Hematopoietic multipotent progenitor cell treated with erythropoietin and hydrocortisone succinate and interleukin-3 and kit ligand, for 6 days (in vitro differentiated cells): Measurements from ENCODE around the gene EBF3.
"Not testable (repeated sequence)": the region's sequence is repeated elsewhere in the genome, so short reads cannot be mapped to it uniquely, and the experiment has no call there.

Source experiments
- DNase-seq: peaks from one replicate; pipeline ENCODE4 v3.0.0-alpha.2; 2015

The EBF3 gene

DNA sequence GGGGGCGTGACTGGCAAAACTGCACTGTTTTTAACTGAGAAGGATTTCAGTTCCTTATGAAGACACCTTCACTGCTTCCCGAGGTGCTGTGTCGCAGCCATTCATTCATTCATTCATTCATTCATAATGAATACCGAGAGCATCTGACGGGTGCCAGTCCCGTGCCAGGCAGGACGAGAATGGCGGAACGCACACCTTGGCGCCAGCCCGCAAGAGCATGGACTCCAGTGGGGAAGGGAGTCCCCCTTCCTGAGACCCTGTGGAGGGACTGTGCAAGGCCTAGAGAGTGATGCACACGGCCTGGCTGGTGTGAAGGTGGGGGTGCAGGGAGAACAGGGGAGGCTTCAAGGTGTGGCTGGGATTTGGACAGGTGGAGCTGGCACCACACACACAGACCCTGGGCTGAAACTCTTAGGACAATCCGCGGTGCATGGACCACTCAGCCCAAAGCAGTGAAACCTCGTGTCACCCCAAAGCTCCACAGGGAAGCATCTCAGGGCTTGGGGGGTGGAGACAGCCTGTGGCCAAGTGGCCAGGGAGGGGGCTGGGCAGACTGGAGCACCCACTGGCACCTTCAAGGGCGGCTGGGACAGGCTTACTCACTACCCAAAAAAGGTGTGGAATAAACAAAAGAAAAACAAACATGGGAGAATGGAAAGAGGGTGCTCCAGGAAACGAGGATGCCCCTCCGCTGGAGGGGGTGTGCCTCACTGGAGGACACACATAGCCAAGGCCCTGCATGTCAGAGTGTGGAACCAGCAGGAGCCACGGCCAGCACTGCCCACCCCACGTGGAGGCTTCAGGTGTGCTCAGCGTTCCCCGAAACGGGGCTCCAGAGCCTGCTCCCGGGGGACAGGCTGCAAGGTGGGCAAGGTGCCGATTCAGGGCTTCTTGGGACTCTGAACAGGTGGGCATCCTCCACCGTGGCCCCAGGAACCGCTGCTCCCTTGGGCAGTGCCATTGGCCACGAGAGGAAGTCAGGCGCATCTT, 37.7 kb downstream of the EBF3 start:
- no peak for DNase-seq

DNA sequence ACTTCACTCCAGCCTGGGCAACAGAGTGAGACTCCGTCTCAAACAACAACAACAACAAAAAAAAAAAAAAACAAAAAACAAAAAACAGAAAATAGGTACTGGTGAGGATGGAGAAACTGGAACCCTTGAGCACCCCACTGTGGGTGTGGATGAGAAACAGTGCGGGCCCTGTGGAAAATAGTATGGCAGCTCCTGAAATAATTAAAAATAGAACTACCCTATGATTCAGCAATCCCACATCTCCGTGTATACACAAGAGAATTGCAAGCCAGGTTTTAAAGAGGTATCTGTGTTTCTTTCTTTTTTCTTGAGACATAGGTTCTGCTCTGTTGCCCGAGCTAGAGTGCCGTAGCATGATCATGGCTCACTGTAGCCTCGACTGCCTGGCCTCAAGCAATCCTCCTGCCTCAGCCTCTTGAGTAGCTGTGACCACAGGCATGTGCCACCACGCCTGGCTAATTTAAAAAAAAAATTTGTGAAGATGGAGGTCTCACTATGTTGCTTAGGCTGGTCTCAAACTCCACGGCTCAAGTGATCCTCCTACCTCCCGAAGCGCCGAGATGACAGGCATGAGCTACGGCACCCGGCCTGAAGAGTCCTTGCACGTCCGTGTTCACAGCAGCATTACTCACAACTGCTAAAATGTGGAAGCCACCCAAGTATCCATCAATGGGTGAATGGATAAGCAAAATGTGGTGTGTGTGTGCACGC, 39.5 kb downstream of the EBF3 start:
- DNase-seq, result no peak

DNA sequence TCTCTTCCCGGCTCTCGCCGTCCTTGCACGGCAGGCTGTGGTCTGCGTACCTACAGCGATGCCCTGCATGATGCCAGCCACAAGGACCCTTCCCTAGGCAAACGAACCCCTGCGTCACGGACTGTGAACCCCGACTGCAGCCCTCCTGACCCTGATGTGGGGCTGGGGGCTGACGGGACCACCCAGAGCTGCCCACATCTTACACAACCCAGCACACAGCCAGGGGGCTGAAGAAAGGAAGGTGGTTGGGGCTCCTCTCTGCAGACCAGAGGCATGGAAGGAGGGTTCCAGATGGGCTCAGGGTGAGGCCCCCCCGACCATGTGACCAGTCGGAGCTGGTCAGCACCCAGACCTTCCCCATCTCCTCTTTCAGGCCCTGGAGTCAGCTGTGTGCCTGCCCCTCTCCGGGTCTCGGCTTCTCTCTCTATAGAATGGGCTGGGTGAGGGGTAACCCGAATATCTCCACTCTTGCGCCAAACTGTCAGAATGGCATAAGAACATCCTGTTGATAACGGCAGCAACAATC, 41.4 kb downstream of the EBF3 start:
- no peak for DNase-seq

- no peak for DNase-seq
Measured at GRCh38 chr10:129921801-129922597, 42.1 kb downstream of the EBF3 start.

DNA sequence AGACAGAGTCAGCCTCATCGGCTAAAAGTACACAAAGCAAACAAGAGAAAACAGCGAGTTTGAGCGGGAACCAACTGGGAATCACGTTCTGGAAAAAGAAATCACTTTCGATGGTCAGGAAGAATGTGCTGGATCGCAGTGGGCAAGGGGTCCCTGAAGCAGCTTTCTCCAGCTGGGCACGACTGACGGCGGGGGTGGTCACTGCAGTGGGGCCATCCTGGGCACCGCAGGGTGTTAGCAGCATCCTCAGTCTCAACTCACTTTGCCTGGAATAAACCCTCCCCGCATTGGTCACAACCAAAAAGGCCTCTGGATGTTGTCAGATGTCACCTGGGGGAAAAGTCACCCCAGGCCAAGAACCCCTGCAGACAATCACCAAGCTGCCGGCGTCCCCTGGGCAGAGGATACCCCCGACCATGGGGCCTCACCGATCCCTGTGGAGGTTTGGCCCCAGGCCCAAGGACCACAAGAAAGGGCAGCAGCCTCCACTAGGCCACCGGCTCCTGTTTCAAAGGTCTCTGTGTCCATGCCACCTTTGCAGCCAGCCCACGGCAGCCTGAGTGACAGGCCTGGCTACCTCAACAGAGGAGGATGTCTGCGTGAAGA, 42.9 kb downstream of the EBF3 start:
- no peak for DNase-seq

DNA sequence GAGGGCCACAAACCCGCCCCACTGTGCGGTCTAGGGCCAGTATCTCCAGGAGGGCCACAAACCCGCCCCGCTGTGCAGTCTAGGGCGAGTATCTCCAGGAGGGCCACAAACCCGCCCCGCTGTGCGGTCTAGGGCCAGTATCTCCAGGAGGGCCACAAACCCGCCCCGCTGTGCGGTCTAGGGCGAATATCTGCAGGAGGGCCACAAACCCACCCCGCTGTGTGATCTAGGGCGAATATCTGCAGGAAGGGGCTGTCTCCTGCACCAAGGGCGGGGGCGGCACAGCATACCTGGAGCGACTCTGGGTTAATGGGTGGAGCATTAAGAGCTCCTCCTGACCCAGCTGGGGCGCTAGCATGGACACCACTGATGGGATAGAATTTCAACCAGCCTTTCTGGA, 43.9 kb downstream of the EBF3 start:
- DNase-seq, result not testable (repeated sequence)

DNA sequence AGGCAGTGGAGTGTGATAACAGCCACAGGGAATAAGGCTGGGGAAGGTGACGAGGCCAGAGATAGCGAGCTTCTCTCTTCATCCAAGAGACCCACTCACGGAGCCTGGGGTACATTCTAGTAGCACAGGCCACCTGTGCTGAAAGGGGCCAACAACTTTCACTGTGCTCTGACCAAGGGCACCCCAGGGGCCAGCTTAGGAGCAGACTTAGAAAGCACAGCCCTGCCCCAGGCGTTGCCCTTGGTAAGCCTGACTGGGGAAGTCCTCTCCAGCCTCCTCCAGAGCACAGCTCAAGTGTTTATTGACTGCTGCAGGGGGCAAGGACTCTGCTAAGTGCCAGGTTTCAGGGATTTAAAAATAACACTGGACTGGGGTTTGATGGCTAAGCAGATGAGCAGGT, 44.7 kb downstream of the EBF3 start:
- DNase-seq, result no peak

- no peak for DNase-seq
Measured at GRCh38 chr10:129918836-129919235, 45.2 kb downstream of the EBF3 start.

DNA sequence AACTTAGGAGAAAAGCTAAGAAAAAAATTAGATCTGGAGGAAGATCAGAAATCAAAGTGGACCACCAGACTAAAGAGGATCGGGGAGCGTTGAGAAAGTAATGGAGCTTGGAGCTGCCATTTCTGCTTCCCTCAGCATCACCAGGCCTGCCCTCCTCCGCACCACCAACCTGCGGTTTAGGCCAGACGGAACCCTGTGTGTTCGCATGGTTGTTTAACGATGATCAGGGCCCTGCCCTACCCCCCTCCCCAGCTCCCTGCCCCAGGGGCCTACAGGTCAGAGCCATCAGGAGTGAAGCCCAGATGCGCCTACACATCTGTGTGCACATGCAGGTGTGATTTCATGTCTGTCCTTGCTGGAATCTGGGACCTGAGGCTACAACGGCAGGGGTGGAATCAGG, 45.7 kb downstream of the EBF3 start:
- DNase-seq, result no peak

- no peak for DNase-seq
Measured at GRCh38 chr10:129917936-129918335, 46.1 kb downstream of the EBF3 start.

DNA sequence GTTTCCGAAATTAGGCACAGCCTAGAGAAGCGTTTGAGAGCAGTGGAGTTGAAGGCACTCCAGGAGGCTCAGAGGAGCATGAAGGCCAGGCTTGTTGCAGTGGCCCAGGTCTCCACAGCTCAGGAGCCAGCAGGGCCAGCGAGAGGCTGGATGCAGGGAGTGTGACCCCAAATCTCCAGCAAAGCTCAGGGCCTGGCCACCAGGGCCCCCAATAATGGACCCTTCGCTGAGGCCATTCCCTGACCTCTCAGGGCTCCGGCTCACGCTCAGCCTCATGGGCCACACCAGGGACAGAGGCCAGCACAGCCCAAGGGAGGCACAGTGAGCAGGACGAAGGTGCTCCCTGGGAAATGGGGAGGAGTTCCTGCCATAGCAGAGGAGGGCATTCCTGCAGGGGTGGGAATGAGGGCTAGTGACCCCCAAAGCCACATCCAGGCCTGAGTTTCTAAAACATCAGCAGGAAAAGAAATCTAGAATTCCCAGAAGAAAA, 47.5 kb downstream of the EBF3 start:
- no peak for DNase-seq

DNA sequence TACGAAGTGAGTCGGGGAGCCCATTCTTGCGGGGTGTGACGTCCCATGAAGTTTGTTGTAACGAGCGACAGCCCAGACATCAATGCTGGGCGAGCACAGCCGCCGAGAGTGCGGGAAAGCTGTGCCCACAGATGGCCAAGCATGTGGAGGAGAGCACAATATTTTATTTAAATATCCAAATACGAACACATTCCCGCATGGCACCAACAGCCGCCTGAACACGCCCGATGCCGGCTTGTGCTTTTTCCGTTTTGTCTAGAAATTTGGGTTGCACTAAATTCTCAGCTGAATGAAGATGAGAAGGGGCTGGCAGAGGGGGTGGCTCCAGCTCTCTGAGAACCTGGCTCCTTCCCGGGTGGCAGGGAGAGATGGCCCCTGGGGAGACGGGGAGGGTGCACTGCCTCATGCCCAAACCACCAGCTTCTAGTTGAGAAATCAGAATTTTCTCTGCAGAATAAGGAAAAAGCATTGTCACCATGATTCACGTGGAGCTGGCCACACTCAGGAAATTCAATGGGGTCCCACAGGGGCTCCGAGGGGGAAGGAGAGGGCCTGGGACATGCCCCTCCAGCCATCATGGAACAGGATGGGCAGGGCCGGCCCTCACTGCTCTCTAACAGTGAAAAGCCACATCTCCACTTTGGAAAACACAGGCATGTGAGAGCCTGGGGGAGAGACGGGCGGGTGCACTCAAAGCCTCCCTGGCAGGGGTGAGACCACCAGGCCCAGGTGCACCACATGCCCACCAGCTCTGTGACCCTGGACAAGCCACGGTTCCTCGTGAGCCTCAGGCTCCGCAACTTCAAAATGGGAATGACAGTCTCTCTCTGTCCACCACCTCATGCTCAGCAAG, 48.3 kb downstream of the EBF3 start:
- DNase-seq, result no peak

DNA sequence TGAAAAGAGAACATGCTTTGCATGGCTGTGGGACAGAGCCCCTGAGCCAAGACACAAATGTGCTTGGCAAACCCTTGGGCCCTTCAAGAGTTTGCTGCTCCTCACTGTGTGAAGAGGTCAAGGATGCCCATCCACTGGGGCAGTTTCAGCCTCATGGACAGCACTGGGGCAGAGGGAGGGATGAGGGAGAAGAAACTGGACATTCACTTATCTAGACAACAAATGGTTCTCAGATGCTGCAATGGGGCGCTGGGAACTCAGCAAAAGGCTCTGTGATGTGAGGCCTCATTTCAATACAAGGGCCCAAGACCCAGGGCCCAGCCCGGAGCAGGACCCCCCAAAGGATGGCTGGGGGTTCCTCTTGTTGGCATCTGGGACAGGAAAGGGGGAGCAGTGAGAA, 49.1 kb downstream of the EBF3 start:
- DNase-seq, result no peak

GRCh38 chr10:129914153-129914855, 49.8 kb downstream of the EBF3 start:
- no peak for DNase-seq

GRCh38 chr10:129912986-129913695, 50.9 kb downstream of the EBF3 start:
- DNase-seq, result no peak

GRCh38 chr10:129912166-129912917, 51.7 kb downstream of the EBF3 start:
- DNase-seq, result no peak

- DNase-seq, result no peak
Measured at GRCh38 chr10:129911451-129912165, 52.5 kb downstream of the EBF3 start.

- DNase-seq, result no peak
Measured at GRCh38 chr10:129910861-129911260, 53.2 kb downstream of the EBF3 start.
